ENCODE results near the gene ZSCAN31.
"Not testable (repeated sequence)": the region's sequence is repeated elsewhere in the genome, so short reads cannot be mapped to it uniquely, and the experiment has no call there.

The ZSCAN31 gene

GRCh38 chr6:28322661-28323060, 13.3 kb downstream of the ZSCAN31 start:
- no peak for DNase-seq (ENCODE audit: low read depth in 2 of 2)

DNA sequence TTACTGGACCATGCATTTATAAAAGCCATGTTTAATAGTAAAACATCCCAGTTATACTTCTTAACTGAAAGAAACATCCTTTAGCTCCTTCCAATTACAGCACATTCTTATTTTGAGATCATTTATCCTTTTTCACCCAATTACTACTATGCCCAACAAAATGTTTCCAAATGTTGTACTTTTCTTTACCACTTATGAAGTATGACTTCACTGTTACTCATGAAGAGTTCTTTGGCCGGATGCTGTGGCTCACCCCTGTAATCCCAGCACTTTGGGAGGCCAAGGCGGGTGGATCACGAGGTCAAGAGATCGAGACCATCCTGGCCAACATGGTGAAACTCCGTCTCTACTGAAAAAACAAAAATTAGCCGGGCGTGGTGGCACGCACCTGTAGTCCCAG, 18.1 kb downstream of the ZSCAN31 start:
- DNase-seq (ENCODE audit: low read depth in 2 of 2) = not testable (repeated sequence)

- DNase-seq (ENCODE audit: low read depth in 2 of 2) = no peak
Observed at GRCh38 chr6:28315628-28316027, 20.3 kb downstream of the ZSCAN31 start.

DNA sequence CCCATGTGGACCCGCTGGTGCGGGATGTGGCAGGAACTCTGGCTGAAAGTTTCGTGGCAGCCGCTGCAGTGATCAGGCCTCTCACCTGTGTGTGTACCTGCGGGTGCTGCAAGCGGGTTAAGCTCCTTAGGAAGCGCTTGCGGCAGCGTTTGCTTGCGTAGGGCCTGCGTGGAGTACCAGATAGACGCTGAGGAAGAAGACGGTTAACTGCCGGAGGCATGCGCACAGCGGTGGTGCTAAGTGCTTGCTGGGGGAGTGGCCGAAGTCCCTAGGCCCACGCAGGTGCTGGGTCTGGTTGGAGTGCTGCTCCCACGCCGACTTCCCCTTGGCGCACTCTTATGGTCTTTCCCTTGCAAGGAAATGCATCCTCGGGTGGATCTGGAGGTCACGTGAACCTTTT, 23.0 kb downstream of the ZSCAN31 start:
- no peak for DNase-seq (ENCODE audit: low read depth in 2 of 2)

- no peak for DNase-seq (ENCODE audit: low read depth in 2 of 2)
Observed at GRCh38 chr6:28311139-28311823, 24.7 kb downstream of the ZSCAN31 start.

GRCh38 chr6:28306363-28306762, 29.6 kb downstream of the ZSCAN31 start:
- not testable (repeated sequence) for DNase-seq (ENCODE audit: low read depth in 2 of 2)

GRCh38 chr6:28303570-28303969, 32.4 kb downstream of the ZSCAN31 start:
- no peak for DNase-seq (ENCODE audit: low read depth in 2 of 2)

DNA sequence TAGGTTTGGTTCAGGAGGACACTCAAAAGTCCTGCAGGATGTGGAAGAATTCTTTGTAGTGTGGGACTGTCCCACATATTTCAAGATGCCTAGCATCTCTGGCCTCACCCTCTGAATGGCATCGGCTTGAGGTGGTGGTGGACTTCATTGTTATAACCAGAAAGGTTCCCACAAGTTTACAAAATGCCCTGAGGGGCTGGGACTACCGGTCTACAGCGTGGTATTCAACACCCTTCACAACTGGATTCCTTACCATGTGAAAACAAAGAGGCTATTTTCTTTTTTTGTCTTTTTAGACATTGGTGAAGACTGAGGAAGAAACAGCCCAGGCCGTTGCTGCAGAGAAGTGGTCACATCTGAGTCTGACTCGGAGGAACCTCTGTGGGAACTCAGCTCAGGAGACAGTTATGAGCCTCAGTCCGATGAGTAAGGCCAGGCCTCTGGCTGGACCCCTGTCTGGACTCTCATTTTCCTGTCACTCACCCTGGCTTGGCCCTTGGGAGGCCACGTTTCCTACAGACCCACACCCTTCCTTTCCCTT, 39.4 kb downstream of the ZSCAN31 start:
- no peak for DNase-seq (ENCODE audit: low read depth in 2 of 2)

- no peak for DNase-seq (ENCODE audit: low read depth in 2 of 2)
Observed at GRCh38 chr6:28295326-28295725, 40.6 kb downstream of the ZSCAN31 start.

DNA sequence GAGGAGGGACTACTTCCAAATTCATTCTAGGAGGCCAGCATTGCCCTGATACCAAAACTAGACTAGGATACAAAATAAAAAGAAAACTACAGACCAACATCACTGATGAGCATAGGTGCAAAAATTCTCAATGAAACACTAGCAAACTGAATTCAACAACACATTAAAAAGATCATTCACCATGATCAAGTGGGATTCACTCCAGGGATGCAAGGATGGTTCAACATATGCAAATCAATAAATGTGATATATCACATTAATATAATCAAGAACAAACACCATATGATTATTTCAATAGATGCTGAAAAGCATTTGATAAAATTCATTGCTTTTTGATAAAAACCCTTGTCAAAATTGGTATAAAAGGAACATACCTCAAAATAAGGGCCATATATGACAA, 44.4 kb downstream of the ZSCAN31 start:
- DNase-seq (ENCODE audit: low read depth in 2 of 2) = no peak

- DNase-seq (ENCODE audit: low read depth in 2 of 2) = no peak
Observed at GRCh38 chr6:28282926-28283325, 53.0 kb downstream of the ZSCAN31 start.

DNA sequence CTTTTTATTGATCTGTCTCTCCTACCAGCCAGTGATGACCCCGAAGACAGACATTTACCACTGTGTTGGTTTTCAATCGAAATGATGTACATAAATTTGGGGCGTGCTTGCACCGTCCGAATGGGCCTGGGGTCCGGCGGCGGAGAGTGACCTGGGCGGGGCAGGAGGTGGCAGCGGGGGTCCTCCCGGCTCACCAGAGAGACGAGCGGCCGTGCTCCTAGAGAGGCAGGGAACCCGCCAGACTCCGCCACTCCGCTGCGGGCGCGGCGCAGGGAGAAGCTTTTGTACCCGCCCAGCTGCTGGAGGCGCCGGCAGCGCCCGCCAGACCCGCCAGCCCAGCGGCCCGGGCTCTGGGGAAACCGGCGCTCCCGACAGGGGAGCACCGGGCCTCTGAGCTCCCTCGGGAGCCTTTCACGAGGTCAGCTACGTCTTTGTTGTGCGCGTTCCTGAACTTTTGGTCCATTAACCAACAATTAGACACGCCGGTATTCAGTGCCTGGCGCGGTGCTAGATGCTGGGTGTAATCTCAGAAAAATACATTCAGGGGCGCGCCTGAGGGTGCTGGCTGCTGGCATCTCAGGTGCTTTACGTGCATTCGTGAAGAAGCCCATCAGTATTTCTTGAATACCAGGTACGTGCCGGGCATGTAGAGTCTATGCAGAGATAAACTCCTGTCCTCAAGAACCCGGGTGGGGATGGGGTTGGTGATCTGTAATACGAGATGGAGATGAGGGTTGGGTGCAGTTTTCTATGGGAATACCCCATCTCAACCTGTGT, 54.5 kb downstream of the ZSCAN31 start, which contains the start of gene PGBD1:
Gene PGBD1, plus strand, starts transcription at position 285 of the 777 bp plus-strand sequence. CDS start 2,242 bp downstream, outside the sequence.
- peak; percentile 46 to 51 for DNase-seq (ENCODE audit: low read depth in 2 of 2)

- no peak for DNase-seq (ENCODE audit: low read depth in 2 of 2)
Observed at GRCh38 chr6:28280595-28281287, 55.2 kb downstream of the ZSCAN31 start.

GRCh38 chr6:28277746-28278145, 58.2 kb downstream of the ZSCAN31 start:
- DNase-seq (ENCODE audit: low read depth in 2 of 2) = no peak

DNA sequence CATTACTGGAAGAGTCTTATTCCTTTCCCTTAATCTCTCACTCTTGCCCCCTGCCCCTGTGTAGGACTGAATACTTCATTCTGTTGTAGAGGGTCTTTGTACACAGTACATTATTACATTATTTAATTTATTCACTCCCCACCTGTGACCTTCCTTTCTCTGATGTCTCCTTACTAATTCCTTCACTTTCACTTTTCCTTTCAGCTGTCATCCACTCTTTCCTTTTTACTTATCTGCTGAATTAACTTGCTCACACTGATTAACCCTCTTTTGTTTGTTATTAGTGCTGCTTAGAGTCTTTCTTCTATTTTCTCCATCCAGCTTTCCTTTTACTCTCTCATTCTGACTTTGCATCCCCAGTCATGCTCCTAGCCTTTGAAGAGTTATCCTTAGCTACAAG, 61.1 kb downstream of the ZSCAN31 start:
- DNase-seq (ENCODE audit: low read depth in 2 of 2) = no peak

Data from stimulated activated CD4-positive, alpha-beta T cell treated with anti-CD3 and anti-CD28 coated beads, Interleukin-4, amount 100 ng/mL, for 48 hours (primary cell).